ENCODE measurements around the gene TTC13.

The TTC13 gene

DNA sequence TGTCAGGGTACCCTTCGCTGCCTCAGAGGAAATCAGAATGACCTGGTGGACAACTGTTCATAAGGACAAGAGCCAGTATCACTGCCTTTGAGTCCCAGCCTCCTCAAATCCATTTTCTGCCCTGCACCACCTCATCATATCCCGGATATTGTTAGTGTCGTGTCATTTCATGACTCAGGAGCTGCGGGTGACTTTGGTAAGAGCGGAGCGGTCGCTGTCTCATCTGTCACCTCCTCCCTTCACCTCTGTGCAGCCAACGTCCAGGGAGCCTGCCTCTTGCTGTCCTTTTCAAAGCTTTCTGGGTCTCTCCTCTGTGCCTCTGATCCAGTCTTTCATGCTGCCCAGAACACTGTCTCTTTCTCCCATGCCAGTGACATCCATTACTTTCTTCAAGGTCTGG lies 103.3 kb downstream of the TTC13 start:
- Mint-ChIP-seq H3K9me3 (no peaks in the 10 kb centered on the region), H3K27ac (no peak overlapping the region), H3K36me3 (no peaks in the 10 kb centered on the region), H3K4me3 (no peak overlapping the region), H3K4me1 (no peaks in the 10 kb centered on the region), H3K27me3 (peaks cover 64 to 70% of the 10 kb centered on the region in 2 donors)
- ATAC-seq (replicated peaks) (no peak), DNase-seq (no peak)

DNA sequence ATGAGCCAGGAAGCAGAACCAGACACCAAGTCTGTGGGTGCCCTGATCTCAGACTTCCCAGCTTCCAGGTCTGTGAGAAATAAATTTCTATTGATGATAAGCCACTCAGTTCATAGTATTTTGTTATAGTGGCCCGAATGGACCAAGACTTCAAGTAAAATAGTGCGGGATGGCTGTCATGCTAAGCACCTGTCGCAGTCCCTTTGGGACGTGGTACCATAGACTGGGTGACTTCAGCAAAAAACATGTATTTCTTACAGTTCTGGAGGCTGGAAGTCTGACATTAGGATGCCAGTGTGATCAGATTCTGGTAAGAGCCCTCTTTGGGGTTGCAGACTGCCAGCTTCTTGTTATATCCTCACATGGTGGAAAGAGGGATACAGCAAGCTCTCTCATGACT lies 107.7 kb downstream of the TTC13 start:
- ATAC-seq (replicated peaks), result no peak
- no peak overlapping the region for H3K27ac Mint-ChIP-seq
- H3K9me3 Mint-ChIP-seq, result no peaks in the 10 kb centered on the region
- peaks cover 11 to 15% of the 10 kb centered on the region in 2 donors for H3K4me1 Mint-ChIP-seq
- no peak for DNase-seq
- H3K27me3 Mint-ChIP-seq, result peaks cover 54 to 60% of the 10 kb centered on the region in 2 donors
- no peaks in the 10 kb centered on the region for H3K36me3 Mint-ChIP-seq
- no peak overlapping the region for H3K4me3 Mint-ChIP-seq

- no peaks in the 10 kb centered on the region for H3K36me3 Mint-ChIP-seq
- H3K4me3 Mint-ChIP-seq, result peak overlapping the region; percentile 39 to 89
- peaks cover 41 to 50% of the 10 kb centered on the region in 2 donors for H3K27me3 Mint-ChIP-seq
- DNase-seq, result no peak
- no peak overlapping the region for H3K27ac Mint-ChIP-seq
- no peak for ATAC-seq (replicated peaks)
- H3K9me3 Mint-ChIP-seq, result no peaks in the 10 kb centered on the region
- H3K4me1 Mint-ChIP-seq, result peaks cover 11 to 15% of the 10 kb centered on the region in 2 donors
These were observed 109.2 kb downstream of the TTC13 start for GRCh38 chr1:230869500-230869899.

- Mint-ChIP-seq H3K4me3 (peak overlapping the region; percentile 89), H3K27me3 (peaks cover 37 to 55% of the 10 kb centered on the region in 2 donors), H3K4me1 (peaks cover 11 to 15% of the 10 kb centered on the region in 2 donors), H3K9me3 (no peaks in the 10 kb centered on the region), H3K36me3 (no peaks in the 10 kb centered on the region), H3K27ac (peak overlapping the region; percentile 94)
- DNase-seq (peak; percentile 2), ATAC-seq (replicated peaks) (peak; percentile 64 to 70)
These were observed 109.8 kb downstream of the TTC13 start for GRCh38 chr1:230868736-230869385.

DNA sequence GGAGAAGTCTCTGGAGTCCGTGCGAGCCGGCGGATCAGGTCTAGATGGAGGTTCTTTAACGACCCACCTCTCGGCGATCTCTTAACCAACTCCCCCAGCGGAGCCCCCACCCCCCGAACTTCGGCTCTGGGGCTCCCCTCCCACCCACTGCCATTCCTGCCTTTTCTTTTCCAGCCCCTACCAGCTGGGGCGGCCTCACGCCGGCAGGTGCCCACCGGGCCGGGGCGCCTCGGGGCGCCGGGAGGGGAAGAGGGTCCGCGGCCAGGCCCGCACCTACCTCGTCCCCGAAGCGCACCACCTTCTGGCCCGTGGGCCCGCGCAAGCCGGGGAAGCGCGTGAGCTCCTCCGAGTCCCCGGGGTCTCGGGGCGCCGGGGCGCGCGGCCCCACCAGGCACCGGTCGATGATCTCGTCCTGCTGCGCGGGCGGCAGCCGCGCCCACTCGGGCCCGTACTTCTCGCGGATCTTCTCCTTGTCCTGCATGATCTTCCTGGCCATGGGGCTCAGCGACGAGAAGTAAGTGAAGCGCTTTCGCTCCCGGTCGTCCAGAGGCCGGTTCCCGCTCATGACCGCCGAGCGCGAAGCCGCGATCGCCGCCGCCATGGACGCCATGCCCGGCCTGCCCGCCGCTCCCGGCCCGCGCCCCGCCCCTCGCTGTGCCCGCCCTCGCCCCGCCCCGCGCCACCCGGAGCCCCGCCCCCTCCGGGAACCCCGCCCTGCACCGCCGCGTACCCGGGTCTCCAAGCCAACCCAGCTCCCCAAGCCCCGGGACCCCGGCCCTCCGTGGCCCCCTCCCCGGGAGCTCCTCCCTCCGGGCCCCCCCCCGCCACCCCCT lies 110.5 kb downstream of the TTC13 start, which contains the start of gene C1orf198:
C1orf198 (minus strand) TSS at position 619 of the 833 bp plus-strand sequence; CDS start at position 610, 9 bp downstream.
- DNase-seq, result peak; percentile 47
- no peaks in the 10 kb centered on the region for H3K9me3 Mint-ChIP-seq
- peak within 1 kb of the TSS; percentile 94 for H3K27ac Mint-ChIP-seq
- peaks cover 0 to 2% of the 10 kb centered on the region in 2 donors for H3K36me3 Mint-ChIP-seq
- H3K4me3 Mint-ChIP-seq, result peak within 1 kb of the TSS; percentile 89
- peaks cover 14 to 20% of the 10 kb centered on the region in 2 donors for H3K4me1 Mint-ChIP-seq
- ATAC-seq (replicated peaks), result peak; percentile 90 to 94
- peaks cover 37 to 55% of the 10 kb centered on the region in 2 donors for H3K27me3 Mint-ChIP-seq

GRCh38 chr1:230867101-230867902 lies 111.4 kb downstream of the TTC13 start:
- H3K4me1 Mint-ChIP-seq, result peaks cover 16 to 21% of the 10 kb centered on the region in 2 donors
- peak overlapping the region; percentile 81 to 89 for H3K4me3 Mint-ChIP-seq
- H3K9me3 Mint-ChIP-seq, result no peaks in the 10 kb centered on the region
- peaks cover 0 to 2% of the 10 kb centered on the region in 2 donors for H3K36me3 Mint-ChIP-seq
- ATAC-seq (replicated peaks) (no peak), DNase-seq (no peak)
- H3K27me3 Mint-ChIP-seq, result peaks cover 37 to 53% of the 10 kb centered on the region in 2 donors
- H3K27ac Mint-ChIP-seq, result peak overlapping the region; percentile 75

DNA sequence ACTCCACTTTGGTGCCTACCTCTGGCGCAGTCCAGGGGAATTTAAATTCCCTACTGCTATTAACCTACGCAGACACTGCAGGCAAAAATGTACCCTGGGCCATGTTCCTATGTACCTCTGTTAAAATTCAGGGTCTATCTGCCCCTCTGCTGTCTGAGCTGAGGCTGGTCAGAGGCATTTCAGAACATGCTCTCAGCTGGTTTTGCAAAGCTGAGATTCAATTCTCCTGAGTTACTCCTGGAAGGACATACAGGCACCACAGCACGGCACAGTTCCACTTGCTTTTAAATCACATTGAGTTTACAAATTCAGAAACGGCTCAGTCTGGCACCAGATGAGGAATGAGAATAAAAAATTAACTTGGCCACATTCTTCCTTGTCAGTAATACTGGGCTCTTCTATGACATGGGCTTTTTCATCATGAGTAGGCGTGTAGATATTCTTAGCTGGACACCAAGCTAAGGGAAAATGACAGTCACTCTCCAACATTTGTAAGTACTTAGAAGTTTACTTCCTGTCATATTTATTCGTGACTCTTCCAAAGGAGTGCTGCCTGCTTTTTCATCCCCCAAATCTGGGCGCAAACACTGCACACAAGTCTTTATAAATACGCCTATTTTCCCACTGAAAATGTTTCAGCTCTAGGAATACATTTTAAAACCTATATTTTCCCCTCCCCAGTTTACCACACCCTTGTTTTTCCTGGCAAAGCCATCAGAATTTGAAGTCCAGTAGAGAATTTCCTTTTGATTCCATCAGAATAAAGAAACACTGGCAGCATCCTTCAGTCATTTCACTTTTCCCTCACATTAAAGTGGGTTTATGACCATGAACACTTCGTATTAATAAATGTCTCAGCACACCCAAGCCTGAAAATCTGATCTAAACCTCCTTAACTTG lies 112.2 kb downstream of the TTC13 start:
- Mint-ChIP-seq H3K4me1 (peaks cover 16 to 21% of the 10 kb centered on the region in 2 donors), H3K27me3 (peaks cover 28 to 44% of the 10 kb centered on the region in 2 donors), H3K36me3 (peaks cover 0 to 2% of the 10 kb centered on the region in 2 donors), H3K4me3 (no peak overlapping the region), H3K27ac (no peak overlapping the region), H3K9me3 (no peaks in the 10 kb centered on the region)
- no peak for ATAC-seq (replicated peaks)
- DNase-seq, result no peak

DNA sequence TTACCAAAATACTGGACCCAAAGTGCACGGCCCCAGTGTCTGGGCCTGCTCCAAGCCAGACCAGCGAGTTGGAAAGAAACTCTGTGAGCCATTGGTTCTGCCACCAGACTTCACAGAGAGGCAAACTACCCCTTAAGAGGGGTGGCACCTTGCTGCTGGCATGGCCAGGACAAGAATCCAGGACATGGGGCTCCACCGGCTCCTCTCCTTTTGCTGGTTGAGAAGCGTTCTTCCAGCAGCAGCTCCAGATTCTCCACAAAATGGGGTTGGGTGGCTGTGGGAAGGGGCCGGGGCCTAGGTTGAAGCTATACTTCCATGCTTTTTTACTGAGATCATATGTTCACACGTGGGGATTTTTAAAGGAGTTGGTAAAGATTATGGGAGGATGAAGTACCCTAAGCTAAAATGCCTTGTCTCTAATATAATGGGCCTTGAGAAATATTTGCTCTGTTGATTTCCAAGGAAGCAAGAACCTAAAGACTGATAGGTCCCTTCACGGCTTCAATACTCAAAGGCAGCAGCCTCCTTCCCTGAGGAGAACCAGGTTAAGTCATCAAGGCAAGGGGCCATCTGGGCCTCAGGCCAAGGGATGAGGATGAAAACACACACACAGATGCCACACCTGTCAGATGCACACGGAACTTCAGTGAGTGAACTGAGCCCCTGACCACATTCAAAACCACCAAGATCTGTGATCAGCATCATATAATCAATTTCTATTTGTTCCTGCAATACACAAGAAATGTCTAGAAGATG lies 113.4 kb downstream of the TTC13 start:
- Mint-ChIP-seq H3K4me1 (peaks cover 16 to 21% of the 10 kb centered on the region in 2 donors), H3K4me3 (no peak overlapping the region), H3K36me3 (peaks cover 0 to 2% of the 10 kb centered on the region in 2 donors), H3K9me3 (no peaks in the 10 kb centered on the region), H3K27ac (no peak overlapping the region), H3K27me3 (peaks cover 19 to 36% of the 10 kb centered on the region in 2 donors)
- ATAC-seq (replicated peaks), result no peak
- DNase-seq, result no peak

DNA sequence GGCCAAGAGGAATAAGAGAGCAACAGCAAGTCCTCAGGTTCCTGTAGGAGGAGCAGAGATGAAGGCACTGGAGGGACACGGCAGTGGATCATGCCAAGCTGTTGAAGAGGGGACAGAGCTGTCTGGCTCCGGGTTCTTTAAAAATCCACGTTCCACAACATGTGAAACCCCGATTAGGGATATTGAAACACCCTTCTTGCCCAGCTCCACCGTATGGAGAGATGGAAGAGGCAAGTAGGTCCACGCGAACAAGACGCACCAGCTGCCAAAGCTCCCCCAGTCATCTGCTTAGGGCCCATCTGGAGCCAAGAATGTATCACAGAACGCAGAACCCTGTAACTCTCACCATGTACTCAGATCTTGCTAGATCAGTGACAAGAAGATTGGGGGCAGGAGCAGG lies 114.2 kb downstream of the TTC13 start:
- no peak for DNase-seq
- H3K27me3 Mint-ChIP-seq, result peaks cover 13 to 28% of the 10 kb centered on the region in 2 donors
- peaks cover 16 to 21% of the 10 kb centered on the region in 2 donors for H3K4me1 Mint-ChIP-seq

DNA sequence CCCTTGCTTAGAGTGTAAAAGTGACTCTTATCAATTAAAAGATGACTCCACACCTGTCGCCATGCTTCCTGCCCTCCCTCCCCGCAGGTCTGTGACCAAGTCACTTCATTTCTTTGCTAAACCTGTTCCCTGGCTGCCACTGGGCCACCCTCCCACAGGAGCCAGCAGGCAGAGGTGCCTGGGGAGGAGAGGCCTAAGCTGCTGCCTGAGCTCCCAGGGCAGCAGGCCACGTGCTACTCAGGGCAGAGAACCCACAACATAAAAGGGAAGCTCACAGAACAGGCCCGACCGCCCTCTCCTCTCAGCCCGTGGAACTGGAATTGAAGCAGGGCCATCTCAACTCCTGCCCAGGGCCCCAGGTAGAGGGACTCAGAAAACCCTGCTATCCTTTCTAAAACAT lies 115.2 kb downstream of the TTC13 start:
- Mint-ChIP-seq H3K4me1 (peaks cover 13 to 14% of the 10 kb centered on the region in 2 donors), H3K27me3 (peaks cover 11 to 20% of the 10 kb centered on the region in 2 donors), H3K36me3 (peaks cover 0 to 2% of the 10 kb centered on the region in 2 donors), H3K9me3 (no peaks in the 10 kb centered on the region), H3K4me3 (no peak overlapping the region), H3K27ac (peak overlapping the region; percentile 47)
- DNase-seq, result no peak
- peak in 1 of 2 donors; percentile 17 for ATAC-seq (replicated peaks)

More for the DNA sequence above, 114.2 kb downstream of the TTC13 start:
- no peak overlapping the region for H3K4me3 Mint-ChIP-seq
- ATAC-seq (replicated peaks), result no peak
- H3K36me3 Mint-ChIP-seq, result peaks cover 0 to 2% of the 10 kb centered on the region in 2 donors
- H3K9me3 Mint-ChIP-seq, result no peaks in the 10 kb centered on the region
- H3K27ac Mint-ChIP-seq, result no peak overlapping the region

- Mint-ChIP-seq H3K27me3 (peaks cover 4 to 18% of the 10 kb centered on the region in 2 donors), H3K4me1 (peaks cover 8 to 12% of the 10 kb centered on the region in 2 donors), H3K9me3 (no peaks in the 10 kb centered on the region), H3K27ac (no peak overlapping the region), H3K36me3 (peaks cover 0 to 2% of the 10 kb centered on the region in 2 donors), H3K4me3 (no peak overlapping the region)
- DNase-seq, result no peak
- ATAC-seq (replicated peaks), result no peak
These were observed 116.6 kb downstream of the TTC13 start for GRCh38 chr1:230861970-230862595.

DNA sequence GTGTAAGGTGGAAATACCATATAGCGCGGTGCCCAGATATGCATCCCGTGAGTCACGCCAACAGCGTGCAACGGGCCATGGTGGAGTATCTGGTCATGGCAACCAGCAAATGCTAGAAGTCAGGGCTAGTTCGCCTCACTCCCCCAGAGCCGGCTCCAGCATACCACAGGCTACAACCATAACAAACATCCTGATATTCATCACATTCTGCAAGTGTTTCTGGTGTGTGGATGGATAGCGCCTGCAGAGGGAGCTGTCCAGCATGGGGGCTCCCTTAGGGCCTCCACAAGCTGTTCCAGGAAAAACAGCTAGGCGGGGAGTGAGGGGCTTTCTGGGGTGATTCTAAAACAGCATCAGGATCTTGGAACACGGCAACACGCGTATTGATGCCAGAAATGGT lies 117.2 kb downstream of the TTC13 start:
- no peak overlapping the region for H3K27ac Mint-ChIP-seq
- H3K4me3 Mint-ChIP-seq, result no peak overlapping the region
- no peaks in the 10 kb centered on the region for H3K9me3 Mint-ChIP-seq
- DNase-seq, result no peak
- peaks cover 4 to 6% of the 10 kb centered on the region in 2 donors for H3K4me1 Mint-ChIP-seq
- H3K27me3 Mint-ChIP-seq, result peaks cover 0 to 12% of the 10 kb centered on the region in 2 donors
- peaks cover 0 to 2% of the 10 kb centered on the region in 2 donors for H3K36me3 Mint-ChIP-seq
- ATAC-seq (replicated peaks), result no peak
